GM10248 (cell line): ENCODE data around the gene KCNQ1.
A peak's percentile ranks its signal among the peaks of the same experiment; 100 is the strongest.

Experiments used
- CTCF ChIA-PET: fragments of 300-600 bp; sonication (Branson Sonifier 250); formaldehyde crosslinking; extraction: SDS; loops from one replicate; lab custom pipeline; 2021; ENCODE audit warnings: antibody characterized with exemption; lab: Yijun Ruan, JAX
- POLR2A ChIA-PET: fragments of 350-650 bp; sonication (Branson Sonifier 250); formaldehyde crosslinking; extraction: SDS; loops from one replicate; lab custom pipeline; 2020; ENCODE audit warnings: antibody characterized with exemption; lab: Yijun Ruan, JAX
- DNase-seq: peaks from one replicate; pipeline ENCODE4 v3.0.0; 2012; ENCODE audit errors: extremely low spot score
- CTCF ChIP-seq: IDR thresholded peaks from 2 replicates; pipeline ENCODE4 v1.5.1; 2012; ENCODE audit warnings: mild to moderate bottlenecking, low read depth; ENCODE audit errors: extremely low read depth, missing control alignments, control extremely low read depth

Gene KCNQ1

DNA sequence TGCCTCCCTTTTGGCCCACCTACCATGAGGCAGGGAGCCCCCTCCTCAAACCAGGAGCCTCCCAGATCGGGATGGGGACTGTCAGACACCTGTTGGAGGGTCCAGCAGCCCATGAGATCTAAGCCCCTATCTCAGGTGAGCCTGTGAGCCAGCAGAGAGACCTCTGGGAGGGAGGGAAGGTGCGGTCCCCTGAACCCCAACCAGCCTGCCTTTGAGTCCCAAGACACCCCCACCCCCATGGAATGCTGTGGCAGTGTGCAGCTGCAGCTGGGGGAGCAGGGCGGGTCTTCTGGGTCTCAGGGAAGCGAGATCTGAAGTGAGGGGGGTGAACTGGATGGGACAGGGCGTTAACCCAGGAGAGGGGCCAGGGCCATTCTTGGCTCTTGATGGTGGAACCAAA is 442.1 kb downstream of the KCNQ1 start:
- TF ChIP-seq CTCF: no peak
- CTCF ChIA-PET: interaction anchor here (1.0 to 21.2 kb wide), 13 partner anchors 8 to 693 kb away, joined by 3 to 528 read pairs (median 8); no protein-coding TSS in a partner anchor
- POLR2A ChIA-PET: interaction anchor here (0.8 kb wide), 1 partner anchor 187 kb away, joined by 3 read pairs; the partner anchor contains the start of gene KCNQ1OT1
- DNase-seq: no peak

- no peak for TF ChIP-seq CTCF
- CTCF ChIA-PET: interaction anchor here (0.9 to 21.2 kb wide), 22 partner anchors 8 to 693 kb away, joined by 3 to 528 read pairs (median 5); partner anchors contain the start of gene TSSC4
- POLR2A ChIA-PET: no interaction called here
- DNase-seq: no peak
Measured at GRCh38 chr11:2887515-2888195, 442.8 kb downstream of the KCNQ1 start.

- CTCF ChIA-PET: interaction anchor here (0.9 to 21.2 kb wide), 26 partner anchors 8 to 694 kb away, joined by 3 to 528 read pairs (median 4); partner anchors contain the start of gene TSSC4
- TF ChIP-seq CTCF: peak; percentile 99
- POLR2A ChIA-PET: no interaction called here
- DNase-seq: peak; percentile 84
Measured at GRCh38 chr11:2888266-2888968, 443.6 kb downstream of the KCNQ1 start.

DNA sequence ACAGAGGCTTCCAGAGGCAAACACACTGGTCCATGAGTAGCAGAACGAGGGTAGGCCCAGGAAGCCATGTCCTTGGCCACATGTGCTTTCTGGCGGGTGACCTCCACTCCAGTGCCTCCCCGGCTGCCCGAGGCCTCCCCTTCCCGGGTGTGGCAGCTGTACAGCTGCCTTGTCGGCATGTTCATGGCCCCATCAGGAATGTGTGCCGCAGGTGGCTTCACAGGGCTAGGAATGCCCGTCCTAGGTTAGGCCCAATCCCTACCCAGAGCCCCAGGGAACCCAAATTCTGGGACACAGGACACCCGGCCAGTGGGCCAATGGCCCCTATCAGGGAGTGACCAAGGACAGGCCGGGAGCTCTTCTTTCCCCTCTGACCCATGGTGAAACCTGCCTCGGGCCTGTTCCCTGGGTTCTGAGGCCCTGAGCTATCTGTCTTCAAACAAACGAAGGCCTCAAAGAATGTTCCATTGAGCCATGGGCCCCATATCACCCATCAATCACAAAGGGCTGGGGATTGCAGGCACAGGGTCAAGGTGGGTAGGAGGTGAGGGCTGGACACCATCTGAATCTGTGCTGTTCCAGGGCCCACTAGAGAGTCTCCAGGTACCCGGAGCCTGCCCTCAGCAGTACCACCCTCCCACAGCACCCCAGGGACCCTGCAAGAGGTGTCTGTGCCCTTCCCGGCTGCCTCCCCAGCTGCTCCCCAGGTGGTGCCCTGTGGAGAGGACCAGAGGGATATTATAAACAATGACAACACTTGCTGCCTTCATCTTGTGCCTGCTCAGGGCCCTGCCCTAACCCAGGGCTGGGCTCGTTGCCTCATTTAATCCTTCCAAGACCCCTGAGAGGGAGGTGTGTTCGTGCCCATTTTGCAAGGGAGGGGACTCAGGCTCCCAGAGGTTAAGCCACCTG is 444.8 kb downstream of the KCNQ1 start:
- CTCF ChIA-PET: interaction anchor here (0.7 to 21.2 kb wide), 13 partner anchors 9 to 585 kb away, joined by 3 to 528 read pairs (median 4); a partner anchor contains a TSS
- DNase-seq: no peak
- no peak for TF ChIP-seq CTCF
- POLR2A ChIA-PET: no interaction called here

GRCh38 chr11:2890466-2891294 is 445.9 kb downstream of the KCNQ1 start:
- ChIA-PET POLR2A (no interaction called here), CTCF (interaction anchor here (1.5 to 21.2 kb wide), 5 partner anchors 8 to 465 kb away, joined by 4 to 528 read pairs (median 33); a partner anchor contains a TSS)
- TF ChIP-seq CTCF: no peak
- DNase-seq: no peak
